ENCODE results near the gene TMEM181. TPM values are rescaled to one million over a fixed set of nuclear protein-coding genes. Genes with fewer than 3 reads are reported as not detected.
A peak's percentile ranks its signal among the peaks of the same experiment; 100 is the strongest.

TMEM181 gene
- total and polyA plus RNA-seq, 2 of the 13 experiments (the other 11 are each of a cell fraction or from before 2014, with no cell fraction given): 59.1 to 108 TPM

- TF ChIP-seq, protein P1, sequence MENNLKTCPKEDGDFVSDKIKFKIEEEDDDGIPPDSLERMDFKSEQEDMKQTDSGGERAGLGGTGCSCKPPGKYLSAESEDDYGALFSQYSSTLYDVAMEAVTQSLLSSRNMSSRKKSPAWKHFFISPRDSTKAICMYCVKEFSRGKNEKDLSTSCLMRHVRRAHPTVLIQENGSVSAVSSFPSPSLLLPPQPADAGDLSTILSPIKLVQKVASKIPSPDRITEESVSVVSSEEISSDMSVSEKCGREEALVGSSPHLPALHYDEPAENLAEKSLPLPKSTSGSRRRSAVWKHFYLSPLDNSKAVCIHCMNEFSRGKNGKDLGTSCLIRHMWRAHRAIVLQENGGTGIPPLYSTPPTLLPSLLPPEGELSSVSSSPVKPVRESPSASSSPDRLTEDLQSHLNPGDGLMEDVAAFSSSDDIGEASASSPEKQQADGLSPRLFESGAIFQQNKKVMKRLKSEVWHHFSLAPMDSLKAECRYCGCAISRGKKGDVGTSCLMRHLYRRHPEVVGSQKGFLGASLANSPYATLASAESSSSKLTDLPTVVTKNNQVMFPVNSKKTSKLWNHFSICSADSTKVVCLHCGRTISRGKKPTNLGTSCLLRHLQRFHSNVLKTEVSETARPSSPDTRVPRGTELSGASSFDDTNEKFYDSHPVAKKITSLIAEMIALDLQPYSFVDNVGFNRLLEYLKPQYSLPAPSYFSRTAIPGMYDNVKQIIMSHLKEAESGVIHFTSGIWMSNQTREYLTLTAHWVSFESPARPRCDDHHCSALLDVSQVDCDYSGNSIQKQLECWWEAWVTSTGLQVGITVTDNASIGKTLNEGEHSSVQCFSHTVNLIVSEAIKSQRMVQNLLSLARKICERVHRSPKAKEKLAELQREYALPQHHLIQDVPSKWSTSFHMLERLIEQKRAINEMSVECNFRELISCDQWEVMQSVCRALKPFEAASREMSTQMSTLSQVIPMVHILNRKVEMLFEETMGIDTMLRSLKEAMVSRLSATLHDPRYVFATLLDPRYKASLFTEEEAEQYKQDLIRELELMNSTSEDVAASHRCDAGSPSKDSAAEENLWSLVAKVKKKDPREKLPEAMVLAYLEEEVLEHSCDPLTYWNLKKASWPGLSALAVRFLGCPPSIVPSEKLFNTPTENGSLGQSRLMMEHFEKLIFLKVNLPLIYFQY (CRISPR knock-in tag; IDR thresholded peaks at IDR 0.05; ENCODE audit: borderline replicate concordance): peak; percentile 98
- no peak for TF ChIP-seq RFX5 (IDR thresholded peaks at IDR 0.05; ENCODE audit: low read depth, low read length)
- TF ChIP-seq, protein P2, sequence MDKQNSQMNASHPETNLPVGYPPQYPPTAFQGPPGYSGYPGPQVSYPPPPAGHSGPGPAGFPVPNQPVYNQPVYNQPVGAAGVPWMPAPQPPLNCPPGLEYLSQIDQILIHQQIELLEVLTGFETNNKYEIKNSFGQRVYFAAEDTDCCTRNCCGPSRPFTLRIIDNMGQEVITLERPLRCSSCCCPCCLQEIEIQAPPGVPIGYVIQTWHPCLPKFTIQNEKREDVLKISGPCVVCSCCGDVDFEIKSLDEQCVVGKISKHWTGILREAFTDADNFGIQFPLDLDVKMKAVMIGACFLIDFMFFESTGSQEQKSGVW (CRISPR knock-in tag; IDR thresholded peaks at IDR 0.05; ENCODE audit: borderline replicate concordance): no peak
- peak; percentile 59 for TF ChIP-seq YY1 (IDR thresholded peaks at IDR 0.05; ENCODE audit: insufficient read depth, insufficient replicate concordance, low read depth, low read length)
- TF ChIP-seq SETDB1 (CRISPR knock-in tag; IDR thresholded peaks at IDR 0.05; ENCODE audit: borderline replicate concordance): no peak
- TF ChIP-seq TEAD2 (CRISPR knock-in tag; IDR thresholded peaks at IDR 0.05): no peak
- peak; percentile 99 for TF ChIP-seq ZKSCAN8 (CRISPR knock-in tag; IDR thresholded peaks at IDR 0.05; ENCODE audit: borderline replicate concordance)
- TF ChIP-seq DR1 (CRISPR knock-in tag; IDR thresholded peaks at IDR 0.05): peak; percentile 84; the same call in 1 of the 2 replicates
- peak; percentile 99 for TF ChIP-seq SMYD3 (CRISPR knock-in tag; IDR thresholded peaks at IDR 0.05)
- TF ChIP-seq DNMT3B (CRISPR knock-in tag; conservative IDR thresholded peaks at IDR 0.05): no peak; the same call in 1 of the 2 replicates
- TF ChIP-seq ZBTB20 (CRISPR knock-in tag; IDR thresholded peaks at IDR 0.05; ENCODE audit: borderline replicate concordance, low read depth): peak; percentile 99
- TF ChIP-seq ZNF687 (CRISPR knock-in tag; IDR thresholded peaks at IDR 0.05): peak; percentile 100
- TF ChIP-seq ZFP37 (CRISPR knock-in tag; IDR thresholded peaks at IDR 0.05; ENCODE audit: borderline replicate concordance): peak; percentile 99
- TF ChIP-seq, protein P3, sequence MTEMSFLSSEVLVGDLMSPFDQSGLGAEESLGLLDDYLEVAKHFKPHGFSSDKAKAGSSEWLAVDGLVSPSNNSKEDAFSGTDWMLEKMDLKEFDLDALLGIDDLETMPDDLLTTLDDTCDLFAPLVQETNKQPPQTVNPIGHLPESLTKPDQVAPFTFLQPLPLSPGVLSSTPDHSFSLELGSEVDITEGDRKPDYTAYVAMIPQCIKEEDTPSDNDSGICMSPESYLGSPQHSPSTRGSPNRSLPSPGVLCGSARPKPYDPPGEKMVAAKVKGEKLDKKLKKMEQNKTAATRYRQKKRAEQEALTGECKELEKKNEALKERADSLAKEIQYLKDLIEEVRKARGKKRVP (CRISPR knock-in tag; IDR thresholded peaks at IDR 0.05): no peak; a peak in 1 of 4 replicates
- TF ChIP-seq PHF8 (CRISPR knock-in tag; IDR thresholded peaks at IDR 0.05): peak; percentile 77
- TF ChIP-seq AGO1 (IDR thresholded peaks at IDR 0.05; ENCODE audit: low read depth, low read length, poor library complexity, severe bottlenecking): peak; percentile 59
- TF ChIP-seq SMARCC2 (IDR thresholded peaks at IDR 0.05): no peak
- peak; percentile 97 for TF ChIP-seq ZSCAN29 (CRISPR knock-in tag; conservative IDR thresholded peaks at IDR 0.05)
- no peak for TF ChIP-seq KLF13 (CRISPR knock-in tag; IDR thresholded peaks at IDR 0.05)
These were observed 12.1 kb downstream of the TMEM181 start (continued) for GRCh38 chr6:158571826-158572652.

Measured in HepG2 (cell line).